Smooth muscle cell of the brain vasculature (primary cell): ENCODE results near the gene EHD4.

ENCODE experiments used
- DNase-seq: peaks from one replicate; pipeline ENCODE4 v3.0.0-alpha.2; 2012; ENCODE audit warnings: low read depth, low spot score

Gene EHD4

DNA sequence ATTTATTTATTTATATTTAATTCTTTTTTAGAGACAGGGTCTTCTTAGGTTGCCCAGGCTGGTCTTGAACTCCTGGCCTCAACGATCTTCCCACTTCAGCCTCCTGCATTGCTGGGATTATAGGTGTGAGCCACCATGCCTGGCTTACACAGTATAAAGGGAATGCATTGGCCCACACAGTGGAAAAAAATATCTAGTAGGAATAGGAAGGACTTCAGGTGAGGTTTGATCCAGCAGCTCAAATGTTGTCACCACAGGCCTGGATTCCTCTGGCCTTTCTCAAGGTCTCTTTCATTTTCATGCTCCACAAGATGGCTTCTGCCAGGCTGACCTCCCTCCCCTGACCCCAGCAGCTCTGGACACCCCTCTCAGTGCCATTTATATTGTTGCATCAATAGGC, 76.4 kb downstream of the EHD4 start:
- DNase-seq: no peak

DNA sequence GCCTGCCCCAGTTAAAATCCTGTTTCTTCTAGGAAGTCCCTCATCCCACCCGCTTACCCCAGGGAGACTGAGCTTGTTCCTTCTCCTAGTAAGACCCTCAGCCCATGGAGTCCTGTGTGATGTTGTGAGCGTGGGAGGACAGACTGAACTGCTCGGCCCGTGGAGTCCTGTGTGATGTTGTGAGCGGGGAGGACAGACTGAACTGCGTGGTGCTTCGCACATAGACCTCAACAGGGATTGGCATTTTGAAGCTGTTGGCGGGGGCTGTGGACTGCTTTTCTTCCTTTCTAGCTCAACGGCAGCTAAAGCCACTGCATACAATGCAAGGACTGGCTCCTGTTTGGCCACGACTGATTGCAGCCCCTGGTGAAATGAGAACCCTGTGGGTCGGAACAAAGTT, 76.9 kb downstream of the EHD4 start:
- no peak for DNase-seq

DNA sequence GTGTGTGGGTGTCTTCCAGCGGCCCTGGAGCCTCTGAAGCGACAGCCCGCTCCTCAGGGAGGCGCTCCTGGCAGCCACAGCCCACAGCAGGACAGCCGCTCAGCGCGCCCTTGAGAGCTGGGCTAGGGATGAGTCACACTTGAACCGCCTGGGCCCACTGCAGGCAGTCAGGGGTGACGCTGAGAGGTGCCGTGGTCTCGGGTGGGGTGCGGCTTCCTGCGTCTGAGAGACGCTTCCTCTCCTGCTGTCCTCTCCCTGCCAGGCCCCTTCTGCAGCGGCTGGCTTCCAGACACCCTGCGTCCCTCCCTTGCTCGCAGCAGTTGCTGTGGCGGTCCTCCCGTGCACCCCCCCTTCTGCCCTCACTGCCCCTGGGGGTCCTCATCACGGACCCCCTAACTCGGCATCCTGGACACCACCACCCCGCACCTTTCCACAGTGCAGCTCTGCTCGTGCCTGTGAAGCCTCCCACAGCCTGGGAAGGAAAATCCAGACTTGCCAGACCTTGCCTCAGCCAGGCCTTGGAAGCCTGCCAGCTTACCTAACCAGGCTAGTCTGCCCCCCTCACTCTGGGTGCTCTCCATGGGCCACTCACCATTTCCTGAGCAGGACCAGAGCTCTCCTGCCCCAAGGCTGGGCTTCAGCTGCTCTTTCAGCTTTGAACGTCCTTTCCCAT, 77.4 kb downstream of the EHD4 start:
- no peak for DNase-seq

DNA sequence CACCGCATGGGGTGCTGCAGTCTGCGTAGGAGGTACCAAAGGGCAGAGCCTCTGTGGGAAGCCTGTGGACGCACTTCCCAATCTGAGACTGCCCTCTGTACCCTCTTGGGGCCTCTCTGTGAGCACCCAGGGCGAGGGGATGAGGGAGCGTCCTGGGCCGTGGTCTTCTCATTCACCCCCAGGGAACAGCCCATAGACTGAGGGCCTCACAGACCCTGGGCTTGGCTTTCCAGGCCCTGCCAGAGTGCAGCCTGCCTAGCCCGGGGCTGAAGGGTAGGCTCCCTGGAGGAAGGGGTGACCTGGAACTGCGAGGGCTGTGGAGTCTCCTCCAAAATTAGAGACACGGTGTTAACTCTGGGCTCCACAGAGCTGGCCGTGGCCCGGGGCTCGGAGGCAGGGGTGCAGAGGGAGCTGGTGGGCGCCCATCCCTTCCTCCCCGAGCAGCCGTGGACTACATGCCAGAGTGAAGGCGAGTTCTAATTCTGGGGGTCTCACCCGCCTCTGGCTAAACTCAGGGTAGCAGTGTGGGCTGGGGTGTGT, 78.0 kb downstream of the EHD4 start:
- no peak for DNase-seq

DNA sequence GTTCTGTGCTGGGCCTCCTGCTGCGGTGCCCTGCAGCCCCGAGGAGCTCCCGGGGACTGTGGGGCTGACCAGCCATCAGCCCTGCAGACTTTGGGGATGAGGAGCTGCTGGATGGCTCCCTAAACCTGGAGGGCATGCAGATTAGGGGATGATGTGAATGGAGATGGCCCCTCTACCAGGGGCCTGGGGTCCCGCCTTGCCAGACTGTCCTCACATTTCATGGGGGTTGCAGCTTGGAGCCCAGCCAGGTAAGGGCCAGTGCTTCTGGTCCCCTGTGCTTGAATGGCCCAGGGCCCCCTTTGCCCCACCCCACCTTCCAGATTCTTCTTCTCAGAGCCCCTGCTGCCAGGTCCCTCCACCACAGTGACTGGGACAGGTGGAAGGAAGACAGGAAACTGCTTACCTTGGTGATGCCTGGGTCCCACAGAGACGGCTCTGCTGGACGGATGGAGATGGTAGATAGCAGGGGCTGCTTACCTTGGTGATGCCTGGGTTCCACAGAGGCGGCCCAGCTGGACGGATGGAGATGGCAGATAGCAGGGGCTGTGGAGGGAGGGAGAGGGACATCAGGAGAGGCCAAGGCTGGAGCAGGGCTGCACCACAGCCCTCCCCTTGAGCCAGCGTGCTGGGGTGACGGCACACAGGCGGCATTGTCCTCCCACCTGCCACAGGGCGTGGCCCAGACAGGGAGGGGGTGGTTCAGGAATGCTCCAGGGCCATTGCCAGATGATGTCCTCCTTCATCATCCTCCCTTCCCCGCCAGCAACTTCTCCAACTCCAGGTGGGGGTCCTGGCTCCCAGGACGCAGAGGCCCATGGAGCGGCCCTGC, 78.7 kb downstream of the EHD4 start, which contains the start of gene SPTBN5:
Gene SPTBN5 (minus strand): TSS at position 632 of the 829 bp plus-strand sequence. CDS start 556 bp downstream, at position 76.
- DNase-seq: no peak

DNA sequence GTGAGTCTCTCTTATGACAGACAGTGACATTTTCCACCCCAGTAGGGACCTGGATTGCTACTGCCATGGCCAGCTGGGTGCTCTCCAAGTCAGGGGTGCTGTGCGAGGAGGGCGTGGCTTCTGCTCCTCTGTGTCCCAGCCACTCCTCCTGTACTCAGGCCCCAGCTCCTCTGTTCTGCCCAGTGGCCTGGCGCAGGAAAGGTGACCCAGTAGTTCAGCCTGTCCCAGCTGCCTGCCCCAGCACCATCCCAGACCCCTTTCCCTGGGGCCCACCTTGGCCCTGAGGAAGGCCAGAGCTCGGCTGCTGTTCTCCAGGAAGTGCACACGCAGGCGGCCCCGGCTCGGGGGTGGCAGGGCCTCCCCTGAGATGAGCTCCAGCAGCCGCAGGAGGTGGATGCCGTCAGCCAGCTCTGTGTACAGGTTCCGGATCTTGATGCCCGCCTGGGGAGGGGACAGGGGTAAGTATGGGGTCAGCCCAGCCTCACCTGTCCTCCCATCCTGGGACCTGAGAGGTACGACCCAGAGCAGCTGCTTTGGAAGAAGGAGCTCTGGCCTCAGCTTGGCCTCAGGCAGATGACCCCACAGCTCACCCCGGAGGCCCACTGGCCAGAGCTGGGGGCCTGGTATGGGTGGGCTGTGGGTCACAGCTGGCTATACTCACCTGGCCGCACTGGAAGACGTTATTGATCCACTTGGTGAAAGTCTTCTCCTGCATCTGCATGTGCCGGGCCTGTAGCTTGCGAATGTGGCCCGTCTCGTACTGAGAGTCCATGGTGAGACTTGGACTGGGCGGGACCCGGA, 79.5 kb downstream of the EHD4 start:
- no peak for DNase-seq

DNA sequence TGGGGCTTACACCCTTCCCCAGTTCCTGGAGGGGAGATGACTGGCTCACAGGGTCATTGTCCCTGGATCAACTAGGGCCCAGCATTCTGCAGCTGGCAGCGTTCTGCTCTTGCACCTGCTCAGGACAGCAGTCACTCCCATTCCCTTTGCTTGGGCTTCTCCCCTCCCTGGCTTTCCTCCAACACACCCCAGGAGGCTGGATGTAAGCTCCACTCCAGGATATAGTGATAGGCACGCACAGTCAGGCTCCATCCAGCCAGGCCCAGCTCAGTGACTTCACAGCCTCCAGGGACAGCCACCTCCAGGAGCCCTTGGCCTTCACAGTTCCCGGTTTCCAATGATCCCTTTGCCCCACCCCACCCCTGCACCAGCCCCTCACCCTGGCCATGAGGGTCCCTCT, 80.4 kb downstream of the EHD4 start:
- no peak for DNase-seq

DNA sequence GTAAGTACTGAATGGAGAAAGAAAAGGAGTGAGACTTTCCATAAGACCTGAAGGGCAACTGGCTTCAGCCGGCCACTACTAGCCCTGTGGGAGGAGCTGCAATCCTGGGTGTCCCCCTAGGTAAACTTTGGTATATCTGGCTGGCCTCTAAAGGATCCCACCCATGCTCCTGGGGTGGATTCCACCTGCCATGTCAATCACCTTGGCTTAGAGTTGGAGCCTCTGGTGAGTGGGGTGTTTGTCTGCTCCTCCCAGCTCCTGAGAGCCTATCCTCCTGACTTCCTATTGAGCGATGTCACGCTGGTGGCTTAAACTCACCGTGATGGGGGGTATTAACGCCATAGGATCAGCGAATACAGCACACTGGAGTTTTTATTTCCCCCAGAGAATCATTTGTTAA, 81.1 kb downstream of the EHD4 start:
- DNase-seq: no peak

DNA sequence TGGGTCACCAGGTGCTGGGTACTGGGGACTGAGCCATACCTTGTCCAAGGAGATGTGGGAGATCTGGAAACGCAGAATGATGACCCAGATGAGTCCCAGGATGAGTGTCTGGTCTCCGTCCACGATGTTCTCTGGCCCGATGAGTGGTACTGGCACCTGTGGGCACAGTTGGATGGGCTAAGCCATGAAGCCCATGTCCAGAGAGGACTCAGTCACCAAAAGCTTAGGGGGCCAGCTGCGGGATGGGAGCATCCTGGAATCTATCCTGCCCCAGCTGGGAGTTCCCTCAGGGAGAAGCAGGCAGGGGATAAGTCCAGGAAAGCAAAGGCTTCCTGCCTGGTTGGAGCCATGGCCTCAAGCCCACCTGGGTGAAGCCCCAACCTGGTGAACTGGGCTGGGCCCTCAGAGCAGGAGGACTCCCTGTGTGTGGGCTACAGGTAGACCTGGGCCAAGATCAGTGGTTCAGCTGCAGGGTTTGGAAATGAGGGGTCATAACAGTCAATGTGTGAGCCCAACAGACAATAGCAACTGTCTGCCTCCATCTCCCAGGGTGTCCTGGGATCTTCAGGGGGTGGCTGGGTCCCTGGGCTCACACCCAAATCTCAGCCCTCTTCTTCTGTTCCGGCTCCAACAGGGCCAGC, 82.2 kb downstream of the EHD4 start:
- DNase-seq: no peak

DNA sequence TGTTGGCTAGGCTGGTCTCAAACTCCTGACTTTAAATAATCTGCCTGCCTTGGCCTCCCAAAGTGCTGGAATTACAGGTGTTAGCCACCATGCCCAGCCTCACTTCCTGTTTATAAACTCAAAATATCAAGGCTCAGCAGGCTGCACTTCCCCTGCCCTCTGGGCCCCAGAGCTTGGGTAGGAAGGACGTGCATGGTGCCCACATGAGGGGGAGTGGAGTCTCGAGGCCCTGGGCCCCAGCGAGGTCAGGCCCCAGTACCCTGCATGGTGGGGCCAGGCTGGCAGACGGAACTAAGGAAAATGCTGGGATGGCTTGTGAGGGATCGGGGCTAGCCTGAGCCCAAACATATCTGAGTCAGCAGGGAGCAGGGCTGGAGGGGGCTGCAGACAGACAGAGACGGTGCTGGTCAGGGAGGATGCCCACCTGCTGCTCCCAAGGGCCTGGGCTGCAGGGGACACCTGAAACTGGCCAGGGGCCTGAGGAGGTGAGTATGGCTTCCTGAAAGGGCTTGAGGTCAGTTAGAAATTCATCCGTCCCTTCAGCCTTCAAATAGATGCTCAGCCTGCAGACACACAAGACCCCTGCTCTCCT, 83.6 kb downstream of the EHD4 start:
- no peak for DNase-seq

DNA sequence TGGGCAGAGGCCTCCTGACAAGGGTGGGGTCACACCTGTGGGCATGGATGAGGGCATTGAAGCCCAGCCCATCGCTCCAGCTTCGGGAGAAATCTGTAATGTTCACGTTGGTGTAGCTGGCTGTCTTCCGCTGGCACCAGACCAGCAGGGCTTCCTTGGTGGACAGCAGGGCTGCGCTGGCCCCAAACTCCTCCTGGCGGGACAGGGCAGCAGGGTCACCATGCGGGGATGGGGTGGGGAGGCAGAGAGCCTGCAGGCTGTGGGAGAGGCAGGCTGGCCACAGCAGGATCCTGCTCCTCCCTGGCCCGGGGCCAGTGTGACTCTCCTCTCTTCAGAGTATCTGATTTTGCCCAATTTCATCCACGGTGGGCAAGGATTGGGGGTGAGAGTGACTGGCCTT, 84.5 kb downstream of the EHD4 start:
- DNase-seq: no peak

DNA sequence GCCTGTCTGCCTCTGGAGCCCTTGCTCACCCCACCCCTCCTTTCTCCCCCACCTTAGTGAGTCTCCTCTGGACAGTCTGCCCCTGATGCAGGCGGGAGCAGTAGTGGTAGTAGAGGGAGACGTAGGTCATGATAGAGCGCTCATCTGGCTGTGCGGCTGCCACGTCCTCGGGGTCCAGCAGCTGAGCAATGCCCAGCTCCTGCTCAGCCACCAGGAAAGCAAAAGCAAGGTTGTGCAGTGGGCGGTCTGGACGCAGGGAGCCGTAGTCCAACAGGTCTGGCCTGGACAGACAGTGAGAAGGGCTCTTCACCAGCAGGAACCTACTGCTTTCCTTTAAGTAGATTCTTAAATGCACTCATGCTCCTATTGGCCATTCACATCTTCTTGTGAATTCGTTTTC, 85.2 kb downstream of the EHD4 start:
- no peak for DNase-seq

DNA sequence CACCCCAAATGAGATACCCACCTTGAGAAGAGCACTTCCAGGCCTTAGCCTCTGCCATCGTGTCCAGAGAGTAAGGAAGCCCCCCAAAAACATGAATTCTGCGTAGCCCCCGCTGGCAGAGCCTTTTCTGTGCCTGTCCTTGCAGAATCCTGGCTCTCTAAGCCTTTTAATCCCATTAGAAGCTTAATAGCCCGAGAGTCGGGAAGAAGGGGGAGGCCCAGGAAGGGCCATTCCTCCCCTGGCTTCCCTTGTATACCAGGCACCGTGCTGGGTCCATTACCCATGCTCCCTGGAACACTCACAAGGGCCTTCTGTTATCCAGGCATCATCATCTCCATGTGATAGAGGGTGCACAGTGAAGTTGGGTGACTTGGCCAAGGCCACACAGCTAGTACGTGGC, 85.6 kb downstream of the EHD4 start:
- no peak for DNase-seq

DNA sequence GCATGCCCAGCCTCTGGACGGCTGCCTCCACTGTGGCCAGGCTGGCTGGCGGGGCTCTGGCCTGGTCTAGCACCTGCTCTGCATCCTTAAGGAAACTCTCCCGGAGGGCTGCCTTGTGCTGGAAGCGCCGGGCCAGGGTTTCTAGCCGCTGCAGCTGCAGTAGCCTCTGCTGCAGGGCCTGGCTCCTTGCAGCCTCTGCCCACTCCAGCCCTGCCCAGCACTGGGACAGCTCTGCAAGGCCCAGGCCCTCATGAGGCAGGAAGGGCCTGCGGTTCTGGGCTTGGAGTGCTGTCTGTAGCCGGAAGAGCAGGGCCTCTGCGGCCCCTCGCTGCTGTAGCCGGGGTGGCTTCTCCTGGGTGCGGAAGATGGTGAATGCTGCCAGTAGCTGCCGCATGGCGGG, 86.5 kb downstream of the EHD4 start:
- DNase-seq: no peak

DNA sequence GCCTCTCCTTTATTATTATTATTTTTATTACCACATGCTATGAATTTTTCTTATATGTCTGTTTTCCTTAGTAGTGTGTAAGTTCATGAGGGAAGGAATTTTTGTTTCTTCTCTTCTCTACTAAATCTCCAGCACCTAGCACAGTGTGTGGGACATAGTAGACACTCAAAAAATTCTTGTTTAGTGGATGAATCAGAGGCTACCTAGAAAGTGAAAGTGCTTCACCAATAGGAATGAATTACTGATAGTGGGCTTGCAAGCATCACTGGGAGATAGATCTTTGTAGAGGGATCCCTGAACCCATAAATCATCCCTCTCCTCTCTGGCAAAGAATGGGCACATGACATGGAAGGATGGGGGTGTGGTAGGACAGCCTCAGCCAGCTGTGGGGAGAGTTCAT, 87.0 kb downstream of the EHD4 start:
- no peak for DNase-seq

DNA sequence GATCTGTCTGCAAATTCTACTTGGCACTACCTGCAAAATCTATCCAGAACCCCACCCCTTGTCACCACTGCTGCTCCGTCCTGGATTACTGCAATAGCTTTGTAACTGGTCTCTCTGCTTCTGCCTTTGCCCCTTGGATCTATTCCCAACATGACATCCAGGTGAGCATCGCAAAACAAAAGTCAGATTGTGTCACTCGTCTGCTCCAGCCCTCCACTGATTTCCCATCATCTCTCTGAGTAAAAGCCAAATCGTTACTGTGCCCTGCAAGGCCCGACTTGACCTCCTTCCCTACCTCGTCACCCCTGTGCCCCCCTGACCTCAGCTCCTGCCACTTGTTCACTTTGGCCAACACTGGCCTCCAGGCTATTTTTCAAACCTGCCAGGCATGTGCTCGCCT, 87.9 kb downstream of the EHD4 start:
- DNase-seq: no peak

DNA sequence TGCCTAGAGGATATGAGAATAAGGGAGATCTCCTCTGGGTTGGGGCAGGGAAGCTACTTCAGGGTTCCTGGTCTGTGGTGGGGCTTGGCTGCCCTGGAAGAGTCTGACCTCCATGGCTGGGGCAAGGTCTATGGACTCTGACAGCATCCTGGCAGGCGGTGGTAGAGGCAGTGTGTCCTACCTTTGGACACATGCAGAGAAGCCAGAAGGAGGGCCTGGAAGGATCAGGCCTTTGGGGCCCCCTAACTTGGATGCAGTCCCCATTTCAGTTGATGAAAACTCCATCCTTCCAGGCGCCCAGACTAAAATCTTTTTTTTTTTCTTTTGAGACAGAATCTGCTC, 88.9 kb downstream of the EHD4 start:
- no peak for DNase-seq

DNA sequence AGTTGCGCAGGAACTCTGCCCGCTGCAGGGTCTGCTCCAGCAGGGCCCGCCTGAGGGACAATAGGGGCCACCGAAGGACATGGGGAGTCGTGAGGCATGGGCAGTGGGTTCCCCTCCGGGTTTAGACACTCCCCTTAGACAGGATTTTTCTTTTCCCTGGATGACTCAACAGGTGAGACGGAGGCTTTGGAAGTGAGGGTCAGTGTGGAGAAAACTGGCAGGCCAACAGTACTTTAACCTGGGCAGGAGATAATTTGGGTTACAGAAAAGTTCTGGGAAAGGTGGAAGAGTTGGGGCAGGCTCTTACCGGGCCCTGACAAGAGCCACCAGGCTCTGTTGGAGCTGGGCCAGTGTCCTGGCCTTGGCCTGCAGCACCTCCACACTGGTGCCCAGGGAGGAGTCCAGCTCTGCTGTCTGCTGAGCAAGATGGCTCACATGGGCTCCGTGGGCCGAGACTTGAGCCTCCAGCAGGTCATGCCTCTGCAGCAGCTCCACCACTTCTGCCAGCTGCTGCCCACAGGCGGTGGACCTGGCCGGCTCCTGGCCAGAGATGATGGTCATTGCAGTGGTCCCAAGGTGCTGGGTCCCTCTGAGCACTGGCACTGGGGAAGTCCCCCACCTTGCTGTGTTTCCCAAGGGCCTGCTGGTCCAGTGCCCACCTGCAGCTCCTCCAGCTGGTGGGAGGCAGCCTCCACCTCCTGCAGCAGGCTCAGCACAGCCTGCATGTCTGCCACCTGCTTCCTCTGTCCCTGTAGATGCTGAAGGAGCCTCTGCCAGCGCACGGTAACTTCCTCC, 89.5 kb downstream of the EHD4 start:
- no peak for DNase-seq

DNA sequence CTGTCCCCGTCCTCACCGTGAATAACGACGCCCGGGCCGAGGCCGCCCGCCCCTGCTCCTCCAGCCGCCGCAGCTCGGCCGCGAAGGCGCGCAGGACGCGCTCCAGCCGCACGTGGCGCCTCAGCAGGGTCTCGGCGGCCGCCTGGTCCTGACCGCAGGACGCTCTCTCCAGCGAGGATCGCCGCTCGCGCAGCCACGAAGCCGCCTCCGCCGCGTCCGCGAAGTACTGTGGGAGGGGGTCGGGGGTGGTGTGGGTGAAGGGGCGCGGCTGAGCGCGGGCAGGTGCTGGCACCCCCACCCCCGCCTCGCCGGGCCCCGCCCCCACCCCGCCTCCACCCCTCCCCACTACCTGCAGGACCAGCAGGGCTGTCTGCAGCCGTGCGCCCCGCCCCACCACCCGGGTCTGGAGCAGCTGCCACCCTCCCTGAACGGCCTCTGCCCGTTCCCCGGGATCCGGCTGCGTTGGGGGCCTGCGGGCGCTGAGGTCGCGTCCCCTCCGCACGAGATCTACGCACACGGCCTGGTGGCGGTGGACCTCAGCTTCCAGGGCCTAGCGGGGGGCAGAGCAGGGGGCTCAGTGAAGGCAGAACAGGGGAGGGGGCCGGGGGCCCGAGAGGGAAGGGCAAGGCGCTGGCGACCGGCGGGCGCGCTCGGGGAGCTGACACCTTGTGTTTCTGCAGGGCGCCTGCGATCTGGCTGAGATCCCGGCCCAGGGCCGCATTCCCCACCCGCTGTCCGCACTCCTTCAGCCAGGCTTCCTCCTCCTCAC, 90.3 kb downstream of the EHD4 start:
- DNase-seq: no peak

DNA sequence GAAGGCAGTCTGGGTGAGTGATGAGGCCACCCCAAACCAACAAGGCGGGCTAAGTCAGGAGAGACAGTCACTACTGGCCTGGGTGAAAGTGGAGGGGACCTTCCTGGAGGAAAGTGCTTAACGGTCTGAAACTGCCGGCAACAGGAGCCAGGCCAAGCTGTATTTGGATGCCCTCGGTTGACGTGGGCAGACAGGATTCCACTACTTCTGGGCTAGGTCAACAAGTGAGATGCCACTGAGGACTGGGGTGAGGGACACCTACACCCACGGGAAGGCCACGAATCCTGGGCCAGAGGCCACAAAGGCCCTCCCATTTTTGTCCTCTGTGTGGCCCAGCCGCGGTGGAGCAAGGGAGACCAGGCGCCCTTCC, 90.8 kb downstream of the EHD4 start:
- no peak for DNase-seq
